Measurements from ENCODE around the gene UBTD2. TPM values are rescaled to one million over a fixed set of nuclear protein-coding genes. Genes with fewer than 3 reads are reported as not detected.

The UBTD2 gene
- total and polyA plus RNA-seq, 3 experiments from 2014 or later = 3.0 to 7.5 (median 7.4) TPM

- Histone ChIP-seq H3K27me3 (ENCODE audit: insufficient read depth, low read length, poor library complexity, severe bottlenecking) (no peaks in the 10 kb centered on the region), H3K36me3 (ENCODE audit: insufficient read depth, low read length) (no peaks in the 10 kb centered on the region), H3K9me3 (ENCODE audit: low read length) (no peaks in the 10 kb centered on the region), H3K4me1 (ENCODE audit: insufficient read depth, low read length) (peaks cover 16% of the 10 kb centered on the region), H3K27ac (ENCODE audit: low read depth, low read length) (no peak overlapping the region), H3K4me3 (ENCODE audit: low read length) (no peak overlapping the region)
- POLR2A ChIA-PET = no interaction called here
- H3K36me3 Mint-ChIP-seq = peaks cover 0 to 4% (median 0%) of the 10 kb centered on the region in 3 donors
- CTCF ChIA-PET = interaction anchor here (1.4 to 1.6 kb wide), 2 partner anchors 8 to 97 kb away, joined by 7 to 9 read pairs; partner anchors contain the start of gene STK10
- peaks cover 20 to 34% (median 25%) of the 10 kb centered on the region in 3 donors for H3K4me1 Mint-ChIP-seq
- peak overlapping the region; percentile 84 to 95 (median 89) for H3K4me3 Mint-ChIP-seq
- H3K9me3 Mint-ChIP-seq = no peaks in the 10 kb centered on the region
- DNase-seq = no peak
- peak overlapping the region in 4 of 8 donors; percentile 71 to 93 (median 77) for H3K27ac Mint-ChIP-seq
- no peaks in the 10 kb centered on the region for H3K27me3 Mint-ChIP-seq
Measured at GRCh38 chr5:172285226-172286143, 1.9 kb upstream of the UBTD2 start.

- CTCF ChIA-PET = interaction anchor here (1.4 to 1.6 kb wide), 2 partner anchors 9 to 96 kb away, joined by 7 to 9 read pairs; partner anchors contain the start of gene STK10
- no peaks in the 10 kb centered on the region for H3K27me3 ChIP-seq (ENCODE audit: insufficient read depth, low read length, poor library complexity, severe bottlenecking)
- Mint-ChIP-seq H3K9me3 (no peaks in the 10 kb centered on the region), H3K27ac (peak overlapping the region; percentile 21 to 93 (median 74)), H3K4me3 (peak overlapping the region; percentile 84 to 95 (median 89)), H3K36me3 (peaks cover 0 to 4% (median 0%) of the 10 kb centered on the region in 3 donors), H3K27me3 (no peaks in the 10 kb centered on the region), H3K4me1 (peaks cover 20 to 34% (median 25%) of the 10 kb centered on the region in 3 donors)
- no peak overlapping the region for H3K27ac ChIP-seq (ENCODE audit: low read depth, low read length)
- H3K4me3 ChIP-seq (ENCODE audit: low read length) = peak overlapping the region; percentile 64
- no peaks in the 10 kb centered on the region for H3K9me3 ChIP-seq (ENCODE audit: low read length)
- H3K36me3 ChIP-seq (ENCODE audit: insufficient read depth, low read length) = no peaks in the 10 kb centered on the region
- DNase-seq = peak in 1 of 5 donors; percentile 3
- H3K4me1 ChIP-seq (ENCODE audit: insufficient read depth, low read length) = peaks cover 16% of the 10 kb centered on the region
- POLR2A ChIA-PET = no interaction called here
Measured at GRCh38 chr5:172284611-172284980, 1.0 kb upstream of the UBTD2 start.

GRCh38 chr5:172283862-172284610 lies 472 bp upstream of the UBTD2 start:
- H3K4me3 ChIP-seq (ENCODE audit: low read length) = peak overlapping the region; percentile 64
- Mint-ChIP-seq H3K36me3 (peaks cover 0 to 4% (median 0%) of the 10 kb centered on the region in 3 donors), H3K27me3 (no peaks in the 10 kb centered on the region), H3K4me3 (peak overlapping the region; percentile 85 to 95 (median 89)), H3K4me1 (peaks cover 20 to 34% (median 25%) of the 10 kb centered on the region in 3 donors), H3K27ac (peak overlapping the region; percentile 21 to 93 (median 74)), H3K9me3 (no peaks in the 10 kb centered on the region)
- H3K4me1 ChIP-seq (ENCODE audit: insufficient read depth, low read length) = peaks cover 16% of the 10 kb centered on the region
- DNase-seq = peak; percentile 66 to 79 (median 74)
- H3K9me3 ChIP-seq (ENCODE audit: low read length) = no peaks in the 10 kb centered on the region
- ChIA-PET POLR2A (interaction anchor here (0.7 to 1.0 kb wide), 2 partner anchors 95 to 233 kb away, joined by 3 to 4 read pairs; no protein-coding TSS in a partner anchor), CTCF (interaction anchor here (1.5 to 2.8 kb wide), 4 partner anchors 9 to 277 kb away, joined by 5 to 15 read pairs (median 10); partner anchors contain the start of genes FBXW11 and STK10)
- H3K36me3 ChIP-seq (ENCODE audit: insufficient read depth, low read length) = no peaks in the 10 kb centered on the region
- H3K27ac ChIP-seq (ENCODE audit: low read depth, low read length) = no peak overlapping the region
- H3K27me3 ChIP-seq (ENCODE audit: insufficient read depth, low read length, poor library complexity, severe bottlenecking) = no peaks in the 10 kb centered on the region

- Mint-ChIP-seq H3K27me3 (no peaks in the 10 kb centered on the region), H3K9me3 (no peaks in the 10 kb centered on the region), H3K36me3 (peaks cover 0 to 4% (median 0%) of the 10 kb centered on the region in 3 donors), H3K4me1 (peaks cover 20 to 34% (median 25%) of the 10 kb centered on the region in 3 donors), H3K4me3 (peak overlapping the region; percentile 84 to 95 (median 88)), H3K27ac (peak overlapping the region in 6 of 8 donors; percentile 12 to 83 (median 77))
- peak overlapping the region; percentile 67 for H3K4me3 ChIP-seq (ENCODE audit: low read length)
- no peak for DNase-seq
- H3K9me3 ChIP-seq (ENCODE audit: low read length) = no peaks in the 10 kb centered on the region
- no peak overlapping the region for H3K27ac ChIP-seq (ENCODE audit: low read depth, low read length)
- no peaks in the 10 kb centered on the region for H3K36me3 ChIP-seq (ENCODE audit: insufficient read depth, low read length)
- CTCF ChIA-PET = interaction anchor here (0.7 to 2.8 kb wide), 9 partner anchors 10 to 361 kb away, joined by 3 to 15 read pairs (median 5); partner anchors contain the start of genes FBXW11 and STK10
- H3K27me3 ChIP-seq (ENCODE audit: insufficient read depth, low read length, poor library complexity, severe bottlenecking) = no peaks in the 10 kb centered on the region
- POLR2A ChIA-PET = interaction anchor here (1.0 kb wide), 1 partner anchor 93 kb away, joined by 4 read pairs; no protein-coding TSS in a partner anchor
- H3K4me1 ChIP-seq (ENCODE audit: insufficient read depth, low read length) = peaks cover 16% of the 10 kb centered on the region
Measured at GRCh38 chr5:172282272-172283019, 1.1 kb downstream of the UBTD2 start.

GRCh38 chr5:172281346-172281745 lies 2.2 kb downstream of the UBTD2 start:
- ChIA-PET CTCF (interaction anchor here (2.8 kb wide), 1 partner anchor 93 kb away, joined by 12 read pairs; the partner anchor contains the start of gene STK10), POLR2A (no interaction called here)
- Histone ChIP-seq H3K27me3 (ENCODE audit: insufficient read depth, low read length, poor library complexity, severe bottlenecking) (no peaks in the 10 kb centered on the region), H3K4me3 (ENCODE audit: low read length) (no peak overlapping the region), H3K27ac (ENCODE audit: low read depth, low read length) (no peak overlapping the region), H3K36me3 (ENCODE audit: insufficient read depth, low read length) (no peaks in the 10 kb centered on the region), H3K4me1 (ENCODE audit: insufficient read depth, low read length) (peaks cover 16% of the 10 kb centered on the region), H3K9me3 (ENCODE audit: low read length) (no peaks in the 10 kb centered on the region)
- H3K27ac Mint-ChIP-seq = peak overlapping the region in 1 of 8 donors; percentile 21
- peaks cover 21 to 36% (median 27%) of the 10 kb centered on the region in 3 donors for H3K4me1 Mint-ChIP-seq
- DNase-seq = no peak
- H3K4me3 Mint-ChIP-seq = peak overlapping the region in 3 of 7 donors; percentile 73 to 91 (median 84)
- no peaks in the 10 kb centered on the region for H3K27me3 Mint-ChIP-seq
- H3K9me3 Mint-ChIP-seq = no peaks in the 10 kb centered on the region
- H3K36me3 Mint-ChIP-seq = peaks cover 0 to 5% (median 0%) of the 10 kb centered on the region in 3 donors

GRCh38 chr5:172280929-172281328 lies 2.6 kb downstream of the UBTD2 start:
- Histone ChIP-seq H3K9me3 (ENCODE audit: low read length) (no peaks in the 10 kb centered on the region), H3K27me3 (ENCODE audit: insufficient read depth, low read length, poor library complexity, severe bottlenecking) (no peaks in the 10 kb centered on the region), H3K4me3 (ENCODE audit: low read length) (no peak overlapping the region), H3K36me3 (ENCODE audit: insufficient read depth, low read length) (no peaks in the 10 kb centered on the region), H3K27ac (ENCODE audit: low read depth, low read length) (no peak overlapping the region), H3K4me1 (ENCODE audit: insufficient read depth, low read length) (peaks cover 16% of the 10 kb centered on the region)
- ChIA-PET CTCF (interaction anchor here (0.9 kb wide), 2 partner anchors 13 to 92 kb away, joined by 3 to 4 read pairs; partner anchors contain the start of gene STK10), POLR2A (no interaction called here)
- peaks cover 0 to 5% (median 0%) of the 10 kb centered on the region in 3 donors for H3K36me3 Mint-ChIP-seq
- H3K27me3 Mint-ChIP-seq = no peaks in the 10 kb centered on the region
- no peak overlapping the region for H3K27ac Mint-ChIP-seq
- H3K4me1 Mint-ChIP-seq = peaks cover 24 to 40% (median 30%) of the 10 kb centered on the region in 3 donors
- H3K4me3 Mint-ChIP-seq = peak overlapping the region in 1 of 7 donors; percentile 73
- no peak for DNase-seq
- no peaks in the 10 kb centered on the region for H3K9me3 Mint-ChIP-seq

- Histone ChIP-seq H3K36me3 (ENCODE audit: insufficient read depth, low read length) (no peaks in the 10 kb centered on the region), H3K4me1 (ENCODE audit: insufficient read depth, low read length) (peaks cover 16% of the 10 kb centered on the region), H3K9me3 (ENCODE audit: low read length) (no peaks in the 10 kb centered on the region), H3K4me3 (ENCODE audit: low read length) (no peak overlapping the region), H3K27me3 (ENCODE audit: insufficient read depth, low read length, poor library complexity, severe bottlenecking) (no peaks in the 10 kb centered on the region), H3K27ac (ENCODE audit: low read depth, low read length) (no peak overlapping the region)
- H3K27me3 Mint-ChIP-seq = no peaks in the 10 kb centered on the region
- ChIA-PET CTCF (interaction anchor here (0.9 kb wide), 2 partner anchors 13 to 92 kb away, joined by 3 to 4 read pairs; partner anchors contain the start of gene STK10), POLR2A (interaction anchor here (1.1 kb wide), 1 partner anchor 13 kb away, joined by 3 read pairs; no protein-coding TSS in a partner anchor)
- peaks cover 0 to 5% (median 0%) of the 10 kb centered on the region in 3 donors for H3K36me3 Mint-ChIP-seq
- no peak for DNase-seq
- no peaks in the 10 kb centered on the region for H3K9me3 Mint-ChIP-seq
- H3K4me1 Mint-ChIP-seq = peaks cover 28 to 46% (median 36%) of the 10 kb centered on the region in 3 donors
- H3K4me3 Mint-ChIP-seq = no peak overlapping the region
- H3K27ac Mint-ChIP-seq = no peak overlapping the region
Measured at GRCh38 chr5:172280317-172280716, 3.2 kb downstream of the UBTD2 start.
